Keratinocyte (primary cell): Measurements from ENCODE around the gene DCTPP1. TPM values are rescaled to one million over a fixed set of nuclear protein-coding genes. Genes with fewer than 3 reads are reported as not detected.
A peak's percentile ranks its signal among the peaks of the same experiment; 100 is the strongest.

Experiments used
- DNase-seq: peaks from one replicate; pipeline ENCODE4 v3.0.0-alpha.2; 2011; ENCODE audit warnings: low read depth, missing footprints, low spot score
- FAIRE-seq: peaks from 2 replicates; lab custom pipeline; 2011; peaks lifted over from hg19 to GRCh38; lab: Jason Lieb, UNC
- H2AFZ ChIP-seq: 2 replicates; pipeline ENCODE4 v1.6.0; 2012; ENCODE audit warnings: low read length, control low read depth, inconsistent platforms; ENCODE audit not compliant: control insufficient read depth
- H3K27ac ChIP-seq: 2 replicates; pipeline ENCODE4 v1.5.1; 2011; ENCODE audit warnings: low read length; ENCODE audit not compliant: control insufficient read depth, insufficient read depth
- H3K27me3 ChIP-seq: 3 replicates; pipeline ENCODE4 v1.6.0; 2011; ENCODE audit warnings: low read length; ENCODE audit not compliant: control insufficient read depth, insufficient read depth; ENCODE audit errors: extremely low read depth
- H3K36me3 ChIP-seq, 2 experiments: 2 replicates in 1 of 2; 3 replicates in 1 of 2; pipeline ENCODE4 v1.5.1; 2011; ENCODE audit warnings: low read length in 2 of 2, mild to moderate bottlenecking in 1 of 2; ENCODE audit not compliant: control insufficient read depth in 2 of 2, insufficient read depth in 2 of 2; ENCODE audit errors: extremely low read depth in 1 of 2
- H3K4me1 ChIP-seq: 3 replicates; pipeline ENCODE4 v1.5.1; 2011; ENCODE audit warnings: low read length; ENCODE audit not compliant: control insufficient read depth, insufficient read depth; ENCODE audit errors: extremely low read depth
- H3K4me2 ChIP-seq: 3 replicates; pipeline ENCODE4 v1.6.0; 2011; ENCODE audit warnings: low read depth, low read length; ENCODE audit not compliant: control insufficient read depth, insufficient read depth; ENCODE audit errors: extremely low read depth
- H3K4me3 ChIP-seq, 3 experiments: fragments of 200-600 bp in 1 of 3; sonication (generic) in 1 of 3; 2 replicates in 2 of 3; 3 replicates in 1 of 3; pipeline ENCODE4 v1.5.1; 2011 to 2016; ENCODE audit warnings: low read length in 3 of 3, mild to moderate bottlenecking in 3 of 3, control low read depth in 2 of 3, inconsistent platforms in 1 of 3, low read depth in 1 of 3, mixed read lengths in 1 of 3, mixed run types in 1 of 3, moderate library complexity in 1 of 3; ENCODE audit not compliant: control insufficient read depth in 2 of 3, insufficient read depth in 2 of 3; ENCODE audit errors: extremely low read depth in 1 of 3
- H3K79me2 ChIP-seq: 2 replicates; pipeline ENCODE4 v1.6.0; 2012; ENCODE audit warnings: low read length; ENCODE audit not compliant: control insufficient read depth, insufficient read depth
- H3K9ac ChIP-seq: 3 replicates; pipeline ENCODE4 v1.6.0; 2011; ENCODE audit warnings: low read length; ENCODE audit not compliant: control insufficient read depth, insufficient read depth; ENCODE audit errors: extremely low read depth
- H3K9me1 ChIP-seq: 3 replicates; pipeline ENCODE4 v1.6.0; 2011; ENCODE audit warnings: low read length; ENCODE audit not compliant: control insufficient read depth, insufficient read depth; ENCODE audit errors: extremely low read depth
- H3K9me3 ChIP-seq: 2 replicates; pipeline ENCODE4 v1.5.1; 2012; ENCODE audit warnings: low read depth, low read length; ENCODE audit not compliant: control insufficient read depth
- H4K20me1 ChIP-seq: 3 replicates; pipeline ENCODE4 v1.6.0; 2011; ENCODE audit warnings: low read length; ENCODE audit not compliant: control insufficient read depth, insufficient read depth; ENCODE audit errors: extremely low read depth
- EZH2 ChIP-seq: IDR thresholded peaks from one replicate; pipeline ENCODE4 v1.6.1; 2012; ENCODE audit warnings: inconsistent platforms, mild to moderate bottlenecking, low read length, moderate library complexity
- dilution Hi-C: fragments of 300-500 bp; cut with MboI; formaldehyde crosslinking; loops from one replicate; pipeline ENCODE4 v1.7.0; 2020; ENCODE audit warnings: low sequenced_read_pairs; ENCODE audit not compliant: extremely low pct_ligation_motif_present
- polyA plus RNA-seq, 5 experiments: library from polyadenylated mRNA; depleted of rRNA in 3 of 5; stranded (reverse) in 3 of 5; stranded (forward) in 1 of 5; unstranded in 1 of 5; fragments of >200 nt; gene quantifications; 1 replicate in 1 of 5; 2 replicates in 3 of 5; 3 replicates in 1 of 5; pipeline versions ENCODE4 v1.2.1 to v1.2.3, GENCODE V29; 2011 to 2012; ENCODE audit warnings: missing spikeins in 2 of 5, low read depth in 1 of 5, low replicate concordance in 1 of 5
- TF ChIP-seq, protein P1 (sequence below), 3 experiments: IDR thresholded peaks in 1 of 3; conservative IDR thresholded peaks in 1 of 3; optimal IDR thresholded peaks in 1 of 3; 2 replicates in 2 of 3; 3 replicates in 1 of 3; pipeline versions ENCODE3 to v1.5.1; 2011; ENCODE audit warnings: low read length in 3 of 3, mild to moderate bottlenecking in 3 of 3, moderate library complexity in 2 of 3, control low read depth in 1 of 3, inconsistent platforms in 1 of 3; ENCODE audit not compliant: insufficient read depth in 2 of 3; ENCODE audit errors: extremely low read depth in 1 of 3

DCTPP1 gene
- polyA plus RNA-seq, 1 donor (not counting 4 experiments of a cell fraction or from before 2014, with no cell fraction given): 95.8 TPM

DNA sequence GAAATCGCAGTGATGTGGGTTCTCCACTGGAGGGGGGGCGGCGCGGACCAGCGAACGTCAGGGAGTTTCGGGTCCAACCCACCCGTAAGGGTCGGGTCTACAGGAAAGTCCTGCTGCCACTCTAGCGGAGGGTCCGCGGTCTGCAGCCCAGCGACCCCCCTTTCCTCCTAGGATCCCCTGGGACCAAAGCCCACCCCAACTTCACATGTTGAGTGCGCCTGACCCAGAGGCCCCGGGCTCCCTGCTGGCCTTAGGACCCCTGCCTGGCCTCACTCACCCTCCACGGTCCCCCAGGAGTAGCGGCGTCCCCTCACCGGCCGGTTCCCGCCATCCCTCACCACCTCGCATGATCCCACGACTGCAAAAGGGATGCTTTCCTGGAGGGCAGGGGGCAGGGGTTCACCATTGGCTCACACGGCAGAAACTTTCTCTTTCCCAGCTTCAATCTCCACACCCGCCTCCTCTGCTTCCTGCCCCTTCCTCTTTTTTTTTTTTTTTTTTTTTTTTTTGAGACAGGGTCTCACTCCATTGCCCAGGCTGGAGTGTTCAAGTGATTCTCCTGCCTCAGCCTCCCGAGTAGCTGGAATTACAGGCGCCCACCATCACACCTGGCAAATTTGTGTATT is 50.6 kb downstream of the DCTPP1 start:
- TF ChIP-seq, protein P1, sequence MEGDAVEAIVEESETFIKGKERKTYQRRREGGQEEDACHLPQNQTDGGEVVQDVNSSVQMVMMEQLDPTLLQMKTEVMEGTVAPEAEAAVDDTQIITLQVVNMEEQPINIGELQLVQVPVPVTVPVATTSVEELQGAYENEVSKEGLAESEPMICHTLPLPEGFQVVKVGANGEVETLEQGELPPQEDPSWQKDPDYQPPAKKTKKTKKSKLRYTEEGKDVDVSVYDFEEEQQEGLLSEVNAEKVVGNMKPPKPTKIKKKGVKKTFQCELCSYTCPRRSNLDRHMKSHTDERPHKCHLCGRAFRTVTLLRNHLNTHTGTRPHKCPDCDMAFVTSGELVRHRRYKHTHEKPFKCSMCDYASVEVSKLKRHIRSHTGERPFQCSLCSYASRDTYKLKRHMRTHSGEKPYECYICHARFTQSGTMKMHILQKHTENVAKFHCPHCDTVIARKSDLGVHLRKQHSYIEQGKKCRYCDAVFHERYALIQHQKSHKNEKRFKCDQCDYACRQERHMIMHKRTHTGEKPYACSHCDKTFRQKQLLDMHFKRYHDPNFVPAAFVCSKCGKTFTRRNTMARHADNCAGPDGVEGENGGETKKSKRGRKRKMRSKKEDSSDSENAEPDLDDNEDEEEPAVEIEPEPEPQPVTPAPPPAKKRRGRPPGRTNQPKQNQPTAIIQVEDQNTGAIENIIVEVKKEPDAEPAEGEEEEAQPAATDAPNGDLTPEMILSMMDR (optimal IDR thresholded peaks at IDR 0.05 in 1 of 3, IDR thresholded peaks at IDR 0.05 in 1 of 3, conservative IDR thresholded peaks at IDR 0.05 in 1 of 3; ENCODE audit: extremely low read depth in 1 of 3, insufficient read depth in 2 of 3, low read length in 3 of 3): no peak
- TF ChIP-seq EZH2: no peak
- Histone ChIP-seq H2AFZ (peak overlapping the region; percentile 92), H3K36me3 (peaks cover 0 to 2% of the 10 kb centered on the region in 2 experiments), H3K4me3 (peak overlapping the region; percentile 22 to 81 (median 49)), H4K20me1 (no peaks in the 10 kb centered on the region), H3K27ac (peak overlapping the region; percentile 67), H3K79me2 (no peaks in the 10 kb centered on the region), H3K9ac (peak overlapping the region; percentile 89), H3K4me1 (peaks cover 9% of the 10 kb centered on the region), H3K9me1 (no peaks in the 10 kb centered on the region), H3K9me3 (no peaks in the 10 kb centered on the region), H3K27me3 (no peaks in the 10 kb centered on the region), H3K4me2 (peak overlapping the region; percentile 71)
- no peak for FAIRE-seq
- DNase-seq: no peak
- dilution Hi-C loops: no loop called here

DNA sequence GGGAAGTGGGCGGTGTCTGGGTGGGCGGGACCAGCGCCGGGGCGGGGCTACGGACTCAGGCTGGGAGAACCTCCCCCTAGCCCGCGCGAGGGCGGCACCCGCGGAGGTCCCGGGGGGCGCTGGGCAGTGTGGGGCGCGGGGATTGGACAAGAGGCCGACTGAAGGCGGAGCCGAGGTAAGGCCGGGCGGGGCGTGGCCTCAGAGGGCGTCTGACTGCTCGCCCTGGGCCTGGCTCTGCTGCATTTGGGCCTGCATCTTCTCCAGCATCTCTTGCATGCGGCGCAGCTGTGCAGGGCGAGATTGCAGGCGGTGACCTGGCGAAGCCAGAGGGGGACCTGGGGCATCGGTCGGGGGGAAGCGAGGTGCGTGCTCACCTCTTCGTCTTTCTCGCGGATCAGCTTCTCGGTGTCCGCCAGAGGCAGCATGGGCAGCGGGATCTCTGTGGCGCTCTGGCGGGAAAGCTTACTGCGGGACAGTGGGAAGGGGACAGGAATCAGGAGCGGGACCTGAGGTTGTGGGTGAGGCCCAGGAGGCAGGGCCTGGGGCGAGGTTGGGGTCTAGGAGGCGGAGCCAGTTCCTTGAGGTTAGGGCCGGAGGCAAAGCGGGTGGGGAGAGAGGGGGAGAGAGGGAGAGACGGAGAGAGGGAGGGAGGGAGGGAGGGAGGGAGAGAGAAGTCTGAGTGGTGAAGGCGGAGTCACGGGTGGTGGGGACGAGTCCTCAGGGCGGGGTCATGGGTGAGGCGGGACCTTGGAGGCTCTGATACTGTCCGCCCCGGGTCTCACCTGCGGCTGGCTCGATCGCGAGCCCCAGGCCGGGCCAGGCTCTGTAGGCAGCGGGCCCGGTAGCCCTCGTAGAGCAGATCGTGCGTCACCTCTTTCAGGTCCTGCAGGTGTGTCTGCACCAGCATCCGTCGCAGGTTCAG is 51.3 kb downstream of the DCTPP1 start:
- peak; percentile 44 for FAIRE-seq
- TF ChIP-seq, protein P1 (optimal IDR thresholded peaks at IDR 0.05 in 1 of 3, IDR thresholded peaks at IDR 0.05 in 1 of 3, conservative IDR thresholded peaks at IDR 0.05 in 1 of 3; ENCODE audit: extremely low read depth in 1 of 3, insufficient read depth in 2 of 3, low read length in 3 of 3): peak in 2 of 3 experiments; percentile 27 to 28
- TF ChIP-seq EZH2: no peak
- H3K27ac ChIP-seq: peak overlapping the region; percentile 90
- H3K9me3 ChIP-seq: no peaks in the 10 kb centered on the region
- dilution Hi-C loops: no loop called here
- no peaks in the 10 kb centered on the region for H4K20me1 ChIP-seq
- H3K36me3 ChIP-seq: peaks cover 0 to 2% of the 10 kb centered on the region in 2 experiments
- H3K79me2 ChIP-seq: no peaks in the 10 kb centered on the region
- peaks cover 9% of the 10 kb centered on the region for H3K4me1 ChIP-seq
- peak overlapping the region; percentile 92 for H2AFZ ChIP-seq
- no peaks in the 10 kb centered on the region for H3K9me1 ChIP-seq
- H3K4me2 ChIP-seq: peak overlapping the region; percentile 71
- H3K9ac ChIP-seq: peak overlapping the region; percentile 89
- no peak for DNase-seq
- peak overlapping the region; percentile 42 to 81 (median 77) for H3K4me3 ChIP-seq
- no peaks in the 10 kb centered on the region for H3K27me3 ChIP-seq
